HUES48 (cell line): Measurements from ENCODE around the gene KCNJ4.

Experiments used
- H3K27ac ChIP-seq: one replicate; pipeline ENCODE4 v1.7.0; 2013; ENCODE audit warnings: low read depth, low read length, inconsistent platforms
- H3K27me3 ChIP-seq: 2 replicates; pipeline ENCODE4 v1.6.1; 2013; ENCODE audit warnings: mild to moderate bottlenecking, low read length; ENCODE audit not compliant: control insufficient read depth, insufficient read depth
- H3K36me3 ChIP-seq: 2 replicates; pipeline ENCODE4 v1.6.1; 2013; ENCODE audit warnings: low read length; ENCODE audit not compliant: control insufficient read depth, insufficient read depth
- H3K4me1 ChIP-seq: 2 replicates; pipeline ENCODE4 v1.6.1; 2013; ENCODE audit warnings: mild to moderate bottlenecking, low read length; ENCODE audit not compliant: control insufficient read depth, insufficient read depth
- H3K4me3 ChIP-seq: 2 replicates; pipeline ENCODE4 v1.5.1; 2013; ENCODE audit warnings: mild to moderate bottlenecking, low read depth, low read length
- H3K9ac ChIP-seq: 2 replicates; pipeline ENCODE4 v1.6.1; 2013; ENCODE audit warnings: mild to moderate bottlenecking, low read depth, low read length, moderate library complexity
- H3K9me3 ChIP-seq: 2 replicates; pipeline ENCODE4 v1.6.1; 2013; ENCODE audit warnings: low read length; ENCODE audit not compliant: control insufficient read depth, insufficient read depth

Gene KCNJ4

GRCh38 chr22:38428714-38429113, 26.3 kb downstream of the KCNJ4 start:
- Histone ChIP-seq H3K27ac (no peak overlapping the region), H3K4me3 (no peak overlapping the region), H3K9me3 (no peaks in the 10 kb centered on the region), H3K9ac (no peak overlapping the region), H3K27me3 (no peaks in the 10 kb centered on the region), H3K4me1 (peaks cover 9% of the 10 kb centered on the region), H3K36me3 (no peaks in the 10 kb centered on the region)

- H3K4me1 ChIP-seq = peaks cover 10% of the 10 kb centered on the region
- no peaks in the 10 kb centered on the region for H3K27me3 ChIP-seq
- H3K4me3 ChIP-seq = no peak overlapping the region
- no peak overlapping the region for H3K27ac ChIP-seq
- H3K9me3 ChIP-seq = no peaks in the 10 kb centered on the region
- no peak overlapping the region for H3K9ac ChIP-seq
- no peaks in the 10 kb centered on the region for H3K36me3 ChIP-seq
Measured at GRCh38 chr22:38427940-38428339, 27.1 kb downstream of the KCNJ4 start.

GRCh38 chr22:38427465-38427864, 27.5 kb downstream of the KCNJ4 start:
- no peaks in the 10 kb centered on the region for H3K36me3 ChIP-seq
- no peak overlapping the region for H3K27ac ChIP-seq
- H3K4me3 ChIP-seq = no peak overlapping the region

GRCh38 chr22:38426628-38427027, 28.4 kb downstream of the KCNJ4 start:
- Histone ChIP-seq H3K27me3 (no peaks in the 10 kb centered on the region), H3K27ac (no peak overlapping the region), H3K9ac (no peak overlapping the region), H3K36me3 (no peaks in the 10 kb centered on the region), H3K4me1 (peaks cover 17% of the 10 kb centered on the region), H3K9me3 (no peaks in the 10 kb centered on the region), H3K4me3 (no peak overlapping the region)

More at GRCh38 chr22:38427465-38427864, 27.5 kb downstream of the KCNJ4 start:
- Histone ChIP-seq H3K9ac (no peak overlapping the region), H3K9me3 (no peaks in the 10 kb centered on the region), H3K4me1 (peaks cover 14% of the 10 kb centered on the region), H3K27me3 (no peaks in the 10 kb centered on the region)

- no peak overlapping the region for H3K4me3 ChIP-seq
- H3K27ac ChIP-seq = no peak overlapping the region
- H3K4me1 ChIP-seq = peaks cover 17% of the 10 kb centered on the region
- H3K9ac ChIP-seq = no peak overlapping the region
- H3K27me3 ChIP-seq = no peaks in the 10 kb centered on the region
- H3K36me3 ChIP-seq = no peaks in the 10 kb centered on the region
- H3K9me3 ChIP-seq = no peaks in the 10 kb centered on the region
Measured at GRCh38 chr22:38424525-38425080, 30.4 kb downstream of the KCNJ4 start.

GRCh38 chr22:38423512-38424503, 31.2 kb downstream of the KCNJ4 start:
- Histone ChIP-seq H3K4me3 (no peak overlapping the region), H3K4me1 (peaks cover 17% of the 10 kb centered on the region), H3K27me3 (no peaks in the 10 kb centered on the region), H3K27ac (no peak overlapping the region), H3K36me3 (no peaks in the 10 kb centered on the region), H3K9ac (no peak overlapping the region), H3K9me3 (no peaks in the 10 kb centered on the region)

- Histone ChIP-seq H3K4me3 (no peak overlapping the region), H3K36me3 (no peaks in the 10 kb centered on the region), H3K4me1 (peaks cover 17% of the 10 kb centered on the region), H3K9me3 (no peaks in the 10 kb centered on the region), H3K27me3 (no peaks in the 10 kb centered on the region), H3K27ac (no peak overlapping the region), H3K9ac (no peak overlapping the region)
Measured at GRCh38 chr22:38422611-38423511, 32.1 kb downstream of the KCNJ4 start.

GRCh38 chr22:38420734-38421133, 34.3 kb downstream of the KCNJ4 start:
- Histone ChIP-seq H3K4me3 (no peak overlapping the region), H3K9ac (no peak overlapping the region), H3K9me3 (no peaks in the 10 kb centered on the region), H3K27ac (no peak overlapping the region), H3K36me3 (no peaks in the 10 kb centered on the region), H3K4me1 (peaks cover 17% of the 10 kb centered on the region), H3K27me3 (no peaks in the 10 kb centered on the region)

- H3K9me3 ChIP-seq = no peaks in the 10 kb centered on the region
- H3K27ac ChIP-seq = no peak overlapping the region
- H3K27me3 ChIP-seq = no peaks in the 10 kb centered on the region
- peaks cover 17% of the 10 kb centered on the region for H3K4me1 ChIP-seq
- no peaks in the 10 kb centered on the region for H3K36me3 ChIP-seq
- H3K9ac ChIP-seq = no peak overlapping the region
- no peak overlapping the region for H3K4me3 ChIP-seq
Measured at GRCh38 chr22:38419858-38420160, 35.2 kb downstream of the KCNJ4 start.

- Histone ChIP-seq H3K9ac (no peak overlapping the region), H3K36me3 (no peaks in the 10 kb centered on the region), H3K4me3 (no peak overlapping the region), H3K4me1 (peaks cover 14% of the 10 kb centered on the region), H3K27ac (no peak overlapping the region), H3K27me3 (no peaks in the 10 kb centered on the region), H3K9me3 (no peaks in the 10 kb centered on the region)
Measured at GRCh38 chr22:38419121-38419857, 35.7 kb downstream of the KCNJ4 start.
